NK-92 (cell line): ENCODE measurements around the gene SMARCB1.

ENCODE experiments used
- DNase-seq: peaks from one replicate; lab custom pipeline; 2025; ENCODE audit not compliant: unreplicated experiment; lab: John Stamatoyannopoulos, UW

The SMARCB1 gene

GRCh38 chr22:23801886-23802377, 15.2 kb downstream of the SMARCB1 start:
- no peak for DNase-seq

DNA sequence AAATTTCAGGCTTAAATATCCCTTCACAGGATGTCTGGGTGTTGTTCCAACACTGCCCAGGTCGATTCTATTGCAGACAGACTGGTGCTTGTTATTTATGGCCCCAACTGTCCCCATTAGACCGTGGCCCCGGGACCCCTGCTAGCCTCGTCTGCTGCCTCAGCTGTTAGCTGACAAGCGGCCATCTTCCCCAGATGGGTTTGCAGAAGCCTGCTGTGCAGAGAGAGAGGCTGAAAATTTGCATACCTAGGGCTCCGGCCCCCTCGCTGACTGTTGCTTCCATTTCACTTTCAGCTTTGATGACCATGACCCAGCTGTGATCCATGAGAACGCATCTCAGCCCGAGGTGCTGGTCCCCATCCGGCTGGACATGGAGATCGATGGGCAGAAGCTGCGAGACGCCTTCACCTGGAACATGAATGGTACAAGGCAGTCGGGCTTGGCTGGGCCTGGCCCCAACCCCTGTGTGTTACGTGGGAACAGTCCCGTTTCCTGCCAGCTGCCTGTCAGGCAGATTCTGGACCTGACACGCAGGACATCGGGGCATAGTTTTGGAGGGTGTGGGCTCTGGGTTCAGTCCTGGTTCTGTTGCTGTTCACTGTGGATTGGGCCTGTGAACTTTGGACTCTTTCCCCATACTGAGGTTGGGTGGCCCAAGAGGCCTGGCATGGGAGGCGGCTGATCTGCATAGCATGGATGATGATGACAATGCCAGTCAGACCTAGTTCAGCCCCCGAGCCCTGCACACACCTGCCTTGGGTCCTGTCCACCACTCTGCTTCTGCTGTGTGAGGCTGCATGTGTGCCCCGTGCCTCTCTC, 16.4 kb downstream of the SMARCB1 start:
- DNase-seq = no peak

DNA sequence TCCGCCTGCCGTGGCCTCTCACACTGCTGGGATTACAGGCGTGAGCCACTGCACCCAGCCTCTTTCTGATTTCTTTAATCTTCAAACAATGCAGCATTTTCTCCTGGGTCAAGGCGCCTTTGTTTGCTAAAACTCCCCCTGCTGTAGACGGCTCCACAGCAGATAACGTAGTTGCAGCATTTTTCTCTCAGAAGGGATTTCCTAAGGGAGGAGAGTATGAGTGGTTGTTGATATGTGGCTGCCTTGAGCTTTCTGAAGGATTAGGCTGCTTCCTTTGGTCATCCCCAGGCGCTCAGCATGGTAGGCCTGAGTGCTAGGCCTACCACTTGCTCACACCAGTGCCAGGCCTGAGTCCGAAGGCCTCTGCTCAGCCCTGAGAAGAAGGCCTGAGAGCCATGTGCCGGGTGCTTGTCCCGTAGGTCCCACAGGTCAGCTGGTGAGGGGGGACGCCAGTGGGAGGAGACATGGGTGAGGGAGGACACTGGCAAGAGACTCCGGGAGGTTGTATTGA, 18.1 kb downstream of the SMARCB1 start:
- DNase-seq = no peak

- no peak for DNase-seq
Observed at GRCh38 chr22:23806837-23807236, 20.1 kb downstream of the SMARCB1 start.

- no peak for DNase-seq
Observed at GRCh38 chr22:23812378-23812777, 25.6 kb downstream of the SMARCB1 start.

DNA sequence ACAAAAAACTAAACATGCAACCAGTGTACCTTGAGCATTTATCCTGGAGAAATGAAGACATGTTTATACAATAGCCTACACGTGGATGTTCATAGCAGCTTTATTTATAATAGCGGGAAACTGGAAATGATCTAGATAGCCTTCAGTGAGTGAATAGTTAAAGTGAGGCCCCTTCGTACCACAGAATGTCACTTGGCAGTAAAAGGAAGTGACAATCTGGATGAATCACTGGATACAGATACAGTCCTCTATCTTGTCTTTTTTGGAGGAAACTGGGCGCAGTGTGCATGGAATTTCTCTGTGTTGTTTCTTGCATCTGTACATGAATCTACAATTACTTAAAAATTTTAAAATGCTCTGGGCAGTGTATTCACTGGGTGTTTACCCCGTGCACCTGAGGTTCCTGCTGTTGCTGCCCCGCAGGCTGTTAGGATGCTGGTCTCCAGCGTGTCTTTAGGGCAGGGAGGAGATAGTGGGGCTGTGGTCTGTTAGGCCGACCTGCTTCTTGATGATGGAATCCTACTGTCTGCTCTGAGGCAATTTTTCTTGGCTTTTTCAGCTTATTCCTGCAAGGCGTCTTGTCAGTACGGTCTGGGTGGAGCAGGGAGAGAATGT, 28.9 kb downstream of the SMARCB1 start:
- no peak for DNase-seq

GRCh38 chr22:23816156-23816976, 29.6 kb downstream of the SMARCB1 start:
- DNase-seq = no peak

DNA sequence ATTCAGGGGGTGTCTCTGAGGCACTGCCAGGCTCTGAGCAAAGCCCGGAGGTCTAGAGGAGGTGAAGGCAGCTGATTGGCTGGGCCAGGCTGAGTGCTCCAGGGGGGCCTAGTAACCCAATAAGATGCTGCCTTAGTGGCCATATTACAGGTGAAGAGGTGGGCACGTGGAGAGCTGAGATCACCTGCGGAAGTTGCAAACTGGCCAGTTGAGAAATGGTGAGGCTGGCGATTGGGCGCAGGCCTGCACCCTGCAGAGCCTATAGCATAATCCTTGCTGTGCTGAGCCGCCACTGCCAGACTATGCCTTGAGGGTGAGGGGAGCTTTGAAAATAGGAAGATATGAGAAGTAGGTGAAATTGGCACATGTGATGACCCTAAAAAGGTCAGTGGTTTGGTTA, 30.4 kb downstream of the SMARCB1 start:
- DNase-seq = no peak

- no peak for DNase-seq
Observed at GRCh38 chr22:23818541-23818940, 31.8 kb downstream of the SMARCB1 start.

DNA sequence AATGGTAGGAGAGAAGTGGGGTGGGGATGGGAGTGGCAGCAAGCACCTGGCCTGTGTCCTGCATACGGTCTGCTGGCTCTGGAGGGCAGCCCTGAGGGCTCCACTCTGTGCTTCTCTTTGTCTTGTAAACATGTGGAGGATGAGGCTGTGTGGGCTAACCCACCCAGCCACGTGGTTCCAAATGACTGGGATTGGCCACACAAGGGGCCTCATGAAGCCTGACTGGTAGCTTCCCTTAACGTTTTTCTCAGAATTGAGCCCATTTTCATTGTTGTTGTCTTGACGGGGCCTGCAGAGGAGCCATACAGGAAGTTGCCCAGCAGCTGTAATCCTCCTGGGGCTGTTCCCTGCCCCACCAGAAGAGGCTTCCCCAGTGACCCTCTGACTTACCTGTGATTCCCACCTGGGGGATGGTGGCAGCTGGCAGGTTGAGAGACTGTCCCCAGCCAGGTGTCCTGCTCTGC, 34.0 kb downstream of the SMARCB1 start:
- no peak for DNase-seq

GRCh38 chr22:23822101-23822671, 35.4 kb downstream of the SMARCB1 start:
- no peak for DNase-seq

DNA sequence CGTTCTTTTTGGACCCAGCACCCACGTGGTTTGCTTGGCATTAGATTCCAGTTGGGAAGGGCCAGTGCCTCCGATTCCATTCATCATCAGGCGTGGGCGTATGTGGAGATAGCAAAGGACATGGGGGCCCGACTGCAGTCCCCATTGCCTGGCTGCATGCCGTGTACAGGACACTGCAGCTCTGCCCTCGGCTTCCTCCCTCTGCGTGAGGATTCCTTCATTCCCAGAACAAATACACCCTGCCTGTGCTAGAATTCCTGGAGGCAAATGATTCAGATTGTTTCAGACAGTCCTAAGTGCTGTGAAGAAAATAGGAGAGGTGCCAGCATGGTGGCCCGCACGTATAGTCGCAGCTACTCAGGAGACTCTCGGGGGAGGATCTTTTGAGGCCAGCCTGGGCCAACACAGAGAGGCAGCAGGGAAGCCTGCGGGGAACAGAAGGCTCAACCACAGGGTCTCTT, 36.6 kb downstream of the SMARCB1 start:
- DNase-seq = no peak

DNA sequence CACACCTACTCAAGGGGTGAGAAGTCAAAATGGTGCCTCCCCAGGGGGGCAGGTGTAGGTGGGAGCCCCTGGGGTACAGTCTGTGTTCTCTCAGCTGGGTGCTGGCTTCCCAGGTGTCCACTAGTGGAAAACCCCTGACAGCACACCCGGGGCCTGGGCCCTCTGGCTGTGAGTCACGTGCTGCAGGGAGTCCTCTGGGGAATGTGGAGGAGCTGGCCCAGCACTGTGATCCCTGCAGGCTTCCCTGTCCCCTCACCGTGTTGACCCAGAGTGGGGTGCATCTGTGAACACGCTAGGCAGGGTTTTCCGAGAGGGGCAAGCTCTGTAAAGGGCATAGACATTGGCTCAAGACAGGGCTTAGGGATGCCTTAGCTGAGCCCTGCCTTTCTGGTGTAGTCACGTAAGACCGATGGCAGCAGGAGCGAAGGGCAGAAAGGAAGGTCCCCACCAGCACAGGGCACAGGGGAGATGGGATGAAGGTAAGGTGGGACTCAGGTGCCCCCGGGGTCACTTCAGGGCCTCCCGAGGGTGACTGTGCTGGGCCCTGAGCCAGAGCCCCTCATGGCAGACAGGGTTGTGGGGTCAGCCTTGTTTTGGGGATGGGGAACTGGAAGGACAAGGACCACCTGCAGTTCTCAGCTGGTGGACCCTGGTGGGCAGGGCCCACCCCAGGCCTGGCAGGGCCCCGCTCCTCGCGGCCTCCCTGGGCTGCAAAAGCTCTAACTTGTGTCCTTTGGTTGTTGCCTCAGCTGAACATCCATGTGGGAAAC, 37.9 kb downstream of the SMARCB1 start:
- DNase-seq = no peak

- DNase-seq = no peak
Observed at GRCh38 chr22:23825246-23825905, 38.6 kb downstream of the SMARCB1 start.

- DNase-seq = no peak
Observed at GRCh38 chr22:23826510-23827350, 40.0 kb downstream of the SMARCB1 start.

GRCh38 chr22:23827351-23827995, 40.7 kb downstream of the SMARCB1 start:
- no peak for DNase-seq

DNA sequence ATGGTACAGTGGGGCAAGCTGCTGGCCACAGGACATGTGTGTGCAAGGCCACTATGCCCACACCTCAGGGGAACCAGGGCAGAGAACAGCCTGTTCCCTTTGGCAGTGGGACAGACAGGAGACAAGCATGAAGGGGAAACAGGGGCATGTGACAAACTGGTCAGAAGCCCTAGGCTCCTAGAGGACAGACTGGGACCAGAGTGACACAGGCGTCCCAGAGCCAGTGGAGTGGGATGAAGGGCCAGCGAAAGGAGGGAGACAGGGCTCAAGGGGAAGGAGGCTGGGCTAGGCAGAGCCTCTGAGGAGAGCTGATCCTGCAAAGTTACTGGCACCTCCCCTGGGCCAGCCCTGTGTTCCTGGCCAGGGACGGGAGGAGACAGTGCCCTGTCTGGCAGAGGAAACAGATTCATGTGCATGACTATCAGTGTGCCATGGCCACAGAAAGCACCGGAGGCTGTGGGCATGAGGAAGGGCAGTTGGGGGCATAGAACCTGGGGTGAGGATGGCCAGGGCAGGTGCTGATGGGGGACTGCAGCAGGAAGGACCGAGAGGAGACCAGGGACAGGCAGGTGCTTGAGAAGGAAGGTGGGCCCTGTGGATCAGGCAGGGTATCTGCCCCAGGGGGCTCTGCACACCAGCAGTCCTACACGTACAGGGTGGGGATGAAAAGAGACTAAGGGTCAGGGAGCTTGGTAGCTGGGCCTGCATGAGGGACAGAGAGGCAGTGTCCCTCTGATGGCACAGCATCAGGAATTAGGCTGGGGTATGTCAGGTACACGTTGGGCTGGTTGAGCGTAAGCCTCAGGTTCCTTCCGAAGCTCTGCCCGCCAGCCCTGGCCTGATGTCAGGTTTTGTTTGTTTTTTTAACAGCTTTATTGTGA, 42.3 kb downstream of the SMARCB1 start:
- no peak for DNase-seq
